Ishikawa (cell line): ENCODE results near the gene FBP1.

Experiments
- CEBPB ChIP-seq: IDR thresholded peaks from 2 replicates; pipeline ENCODE4 v1.6.1; 2012
- CREB1 ChIP-seq: IDR thresholded peaks from 2 replicates; pipeline ENCODE4 v1.6.1; 2012; ENCODE audit warnings: low read depth
- EGR1 ChIP-seq: IDR thresholded peaks from 2 replicates; pipeline ENCODE4 v1.6.1; 2012
- EP300 ChIP-seq: IDR thresholded peaks from 2 replicates; pipeline ENCODE4 v1.6.1; 2012; ENCODE audit warnings: borderline replicate concordance
- FOXM1 ChIP-seq: IDR thresholded peaks from 2 replicates; pipeline ENCODE4 v1.6.1; 2012; ENCODE audit warnings: low read depth, borderline replicate concordance
- NFIC ChIP-seq: IDR thresholded peaks from 2 replicates; pipeline ENCODE4 v1.6.1; 2012
- RAD21 ChIP-seq: IDR thresholded peaks from 2 replicates; pipeline ENCODE4 v1.6.1; 2012; ENCODE audit warnings: low read depth
- TAF1 ChIP-seq: IDR thresholded peaks from 2 replicates; pipeline ENCODE4 v1.6.1; 2012; ENCODE audit warnings: low read depth, mild to moderate bottlenecking
- TCF12 ChIP-seq: IDR thresholded peaks from 2 replicates; pipeline ENCODE4 v1.6.1; 2012; ENCODE audit warnings: low read depth
- TEAD4 ChIP-seq: IDR thresholded peaks from 2 replicates; pipeline ENCODE4 v1.6.1; 2012
- YY1 ChIP-seq: IDR thresholded peaks from 2 replicates; pipeline ENCODE4 v1.6.1; 2012; ENCODE audit warnings: low read depth
- ZBTB7A ChIP-seq: IDR thresholded peaks from 2 replicates; pipeline ENCODE4 v1.6.1; 2012; ENCODE audit warnings: low read depth
- TF ChIP-seq, protein P1 (sequence below): IDR thresholded peaks from 2 replicates; pipeline ENCODE4 v1.6.1; 2012
- TF ChIP-seq, protein P2 (sequence below): IDR thresholded peaks from 2 replicates; pipeline ENCODE4 v1.6.1; 2012
- TF ChIP-seq, protein P3 (sequence below): IDR thresholded peaks from 2 replicates; pipeline ENCODE4 v1.6.1; 2012; ENCODE audit warnings: low read depth, mild to moderate bottlenecking

FBP1 gene

DNA sequence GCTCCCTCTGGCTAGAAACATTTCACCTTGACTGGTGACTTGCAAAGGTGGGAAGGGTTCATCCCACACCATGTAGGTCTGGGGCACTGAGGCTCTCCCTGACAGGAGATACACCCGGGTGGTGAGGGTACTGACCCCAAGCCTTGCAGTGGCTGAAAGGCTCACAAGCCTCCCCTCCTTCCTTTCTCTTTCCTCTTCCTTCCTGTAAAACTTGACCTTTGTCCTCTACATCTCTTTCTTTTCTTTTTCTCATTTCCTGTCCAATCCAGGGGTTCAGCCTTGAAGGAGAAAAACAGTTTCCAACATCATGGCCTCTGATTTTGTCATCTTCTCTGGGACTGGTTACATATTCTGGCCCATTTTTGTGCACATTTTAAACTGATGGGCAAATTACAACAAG lies 62.3 kb downstream of the FBP1 start:
- no peak for TF ChIP-seq TAF1

DNA sequence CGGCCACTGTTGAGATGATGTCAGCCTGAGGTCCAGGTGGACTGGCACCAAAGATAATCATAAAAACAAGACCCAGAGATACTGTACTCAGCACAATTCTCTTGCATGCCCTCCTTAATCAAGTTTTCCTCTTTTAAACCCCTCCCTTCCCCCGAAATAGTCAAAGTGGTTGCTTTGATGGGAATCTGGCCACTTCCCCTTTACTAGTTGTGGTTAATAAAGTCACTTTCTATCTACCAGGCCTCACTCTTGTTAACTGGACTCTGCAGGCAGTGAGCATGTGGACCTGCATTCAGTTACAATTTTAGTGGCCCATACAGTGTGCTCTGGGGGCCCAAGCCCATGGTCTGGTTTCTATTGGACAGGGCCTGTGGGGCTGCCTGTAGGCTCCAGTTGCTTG lies 63.2 kb downstream of the FBP1 start:
- no peak for TF ChIP-seq RAD21
- no peak for TF ChIP-seq CEBPB
- TF ChIP-seq NFIC, result no peak
- TF ChIP-seq, protein P1, sequence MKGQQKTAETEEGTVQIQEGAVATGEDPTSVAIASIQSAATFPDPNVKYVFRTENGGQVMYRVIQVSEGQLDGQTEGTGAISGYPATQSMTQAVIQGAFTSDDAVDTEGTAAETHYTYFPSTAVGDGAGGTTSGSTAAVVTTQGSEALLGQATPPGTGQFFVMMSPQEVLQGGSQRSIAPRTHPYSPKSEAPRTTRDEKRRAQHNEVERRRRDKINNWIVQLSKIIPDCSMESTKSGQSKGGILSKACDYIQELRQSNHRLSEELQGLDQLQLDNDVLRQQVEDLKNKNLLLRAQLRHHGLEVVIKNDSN, result no peak
- TF ChIP-seq TAF1, result no peak
- TF ChIP-seq, protein P2, sequence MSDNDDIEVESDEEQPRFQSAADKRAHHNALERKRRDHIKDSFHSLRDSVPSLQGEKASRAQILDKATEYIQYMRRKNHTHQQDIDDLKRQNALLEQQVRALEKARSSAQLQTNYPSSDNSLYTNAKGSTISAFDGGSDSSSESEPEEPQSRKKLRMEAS, result no peak
- no peak for TF ChIP-seq CREB1
- TF ChIP-seq, protein P3, sequence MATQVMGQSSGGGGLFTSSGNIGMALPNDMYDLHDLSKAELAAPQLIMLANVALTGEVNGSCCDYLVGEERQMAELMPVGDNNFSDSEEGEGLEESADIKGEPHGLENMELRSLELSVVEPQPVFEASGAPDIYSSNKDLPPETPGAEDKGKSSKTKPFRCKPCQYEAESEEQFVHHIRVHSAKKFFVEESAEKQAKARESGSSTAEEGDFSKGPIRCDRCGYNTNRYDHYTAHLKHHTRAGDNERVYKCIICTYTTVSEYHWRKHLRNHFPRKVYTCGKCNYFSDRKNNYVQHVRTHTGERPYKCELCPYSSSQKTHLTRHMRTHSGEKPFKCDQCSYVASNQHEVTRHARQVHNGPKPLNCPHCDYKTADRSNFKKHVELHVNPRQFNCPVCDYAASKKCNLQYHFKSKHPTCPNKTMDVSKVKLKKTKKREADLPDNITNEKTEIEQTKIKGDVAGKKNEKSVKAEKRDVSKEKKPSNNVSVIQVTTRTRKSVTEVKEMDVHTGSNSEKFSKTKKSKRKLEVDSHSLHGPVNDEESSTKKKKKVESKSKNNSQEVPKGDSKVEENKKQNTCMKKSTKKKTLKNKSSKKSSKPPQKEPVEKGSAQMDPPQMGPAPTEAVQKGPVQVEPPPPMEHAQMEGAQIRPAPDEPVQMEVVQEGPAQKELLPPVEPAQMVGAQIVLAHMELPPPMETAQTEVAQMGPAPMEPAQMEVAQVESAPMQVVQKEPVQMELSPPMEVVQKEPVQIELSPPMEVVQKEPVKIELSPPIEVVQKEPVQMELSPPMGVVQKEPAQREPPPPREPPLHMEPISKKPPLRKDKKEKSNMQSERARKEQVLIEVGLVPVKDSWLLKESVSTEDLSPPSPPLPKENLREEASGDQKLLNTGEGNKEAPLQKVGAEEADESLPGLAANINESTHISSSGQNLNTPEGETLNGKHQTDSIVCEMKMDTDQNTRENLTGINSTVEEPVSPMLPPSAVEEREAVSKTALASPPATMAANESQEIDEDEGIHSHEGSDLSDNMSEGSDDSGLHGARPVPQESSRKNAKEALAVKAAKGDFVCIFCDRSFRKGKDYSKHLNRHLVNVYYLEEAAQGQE, result no peak
- TF ChIP-seq EP300, result no peak
- no peak for TF ChIP-seq TCF12
- TF ChIP-seq ZBTB7A, result no peak
- no peak for TF ChIP-seq TEAD4
- TF ChIP-seq FOXM1, result no peak
- TF ChIP-seq YY1, result no peak
- no peak for TF ChIP-seq EGR1

DNA sequence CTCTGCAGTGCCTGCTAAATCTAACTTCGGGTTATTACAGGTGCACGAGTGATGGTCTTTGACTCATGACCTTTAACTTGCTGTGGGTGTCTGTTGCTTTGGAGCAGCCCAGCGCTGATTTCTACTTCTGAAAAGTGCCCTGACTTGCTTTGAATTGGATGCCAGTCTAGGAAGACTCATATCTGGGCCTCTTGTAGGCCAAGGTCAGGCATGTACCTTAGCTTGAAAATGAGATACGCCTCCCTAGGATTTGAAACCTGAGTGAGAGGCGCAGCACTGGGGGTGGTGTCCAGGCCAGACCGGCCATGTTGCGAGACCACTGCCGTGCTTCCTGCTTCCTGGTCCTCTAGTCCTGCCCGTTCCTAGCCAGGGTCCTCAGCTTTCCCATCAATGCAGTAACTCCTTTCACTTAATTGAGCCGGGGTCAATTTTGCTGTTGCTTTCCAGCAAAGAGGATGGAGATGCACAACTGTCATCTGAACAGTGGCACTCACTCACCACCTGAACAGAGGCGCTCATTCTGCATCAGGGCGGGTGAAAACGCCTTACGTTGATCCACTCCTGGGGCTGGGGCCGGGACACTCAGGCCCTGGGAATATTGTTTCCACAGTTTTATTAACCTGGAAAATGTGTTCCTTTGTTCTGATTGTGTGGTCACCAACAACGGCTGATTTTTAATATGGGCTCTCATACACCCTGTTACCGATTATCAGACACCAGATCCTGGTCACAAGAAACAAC lies 70.2 kb downstream of the FBP1 start:
- TF ChIP-seq NFIC, result no peak
- TF ChIP-seq, protein P3, result no peak
- no peak for TF ChIP-seq CEBPB
- no peak for TF ChIP-seq FOXM1
- no peak for TF ChIP-seq YY1
- TF ChIP-seq RAD21, result no peak
- TF ChIP-seq ZBTB7A, result no peak
- TF ChIP-seq, protein P2, result no peak
- TF ChIP-seq EGR1, result no peak
- no peak for TF ChIP-seq TCF12
- no peak for TF ChIP-seq CREB1
- TF ChIP-seq, protein P1, result no peak
- TF ChIP-seq EP300, result no peak
- no peak for TF ChIP-seq TAF1
- TF ChIP-seq TEAD4, result no peak

DNA sequence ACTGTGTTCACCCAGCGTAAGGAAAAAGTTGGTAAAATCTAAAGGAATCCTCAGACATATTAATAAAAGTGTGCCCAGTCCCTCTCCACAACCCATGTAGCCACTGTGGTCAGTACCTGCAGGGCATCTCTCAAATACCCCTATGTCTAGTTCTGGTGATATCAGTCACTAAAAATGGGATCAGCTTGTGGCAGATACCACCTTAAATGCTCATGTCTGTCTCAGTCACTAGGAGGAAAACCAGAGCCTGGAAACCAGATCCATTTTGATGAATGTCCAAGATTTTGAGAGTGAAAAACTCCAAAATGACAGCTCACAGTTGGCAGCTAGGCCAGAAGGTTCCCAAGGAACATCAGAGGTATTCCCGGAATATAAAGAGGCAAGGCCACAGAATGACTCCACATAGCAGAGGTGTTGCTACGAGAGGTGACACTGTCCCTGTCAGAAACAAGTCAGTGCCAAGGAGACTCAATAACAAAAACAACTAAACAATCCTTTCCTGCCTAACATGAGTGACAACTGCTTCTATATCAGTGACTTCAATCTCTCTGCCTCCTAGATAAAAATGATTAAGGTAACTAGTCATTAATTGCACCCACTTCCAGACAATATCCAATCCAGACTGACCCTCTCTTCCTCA lies 70.9 kb downstream of the FBP1 start:
- TF ChIP-seq EP300 (no peak), TAF1 (no peak), CEBPB (no peak), RAD21 (no peak), YY1 (no peak), CREB1 (no peak), TEAD4 (no peak), NFIC (no peak), ZBTB7A (no peak), TCF12 (no peak), FOXM1 (no peak), EGR1 (no peak)
- TF ChIP-seq, protein P2, result no peak
- TF ChIP-seq, protein P3, result no peak
- TF ChIP-seq, protein P1, result no peak
